ENCODE measurements around the gene KCTD10. TPM values are rescaled to one million over a fixed set of nuclear protein-coding genes. Genes with fewer than 3 reads are reported as not detected.

KCTD10 gene
- total and polyA plus RNA-seq, 2 of the 13 experiments (the other 11 are each of a cell fraction or from before 2014, with no cell fraction given), result 6.9 to 25.4 TPM

DNA sequence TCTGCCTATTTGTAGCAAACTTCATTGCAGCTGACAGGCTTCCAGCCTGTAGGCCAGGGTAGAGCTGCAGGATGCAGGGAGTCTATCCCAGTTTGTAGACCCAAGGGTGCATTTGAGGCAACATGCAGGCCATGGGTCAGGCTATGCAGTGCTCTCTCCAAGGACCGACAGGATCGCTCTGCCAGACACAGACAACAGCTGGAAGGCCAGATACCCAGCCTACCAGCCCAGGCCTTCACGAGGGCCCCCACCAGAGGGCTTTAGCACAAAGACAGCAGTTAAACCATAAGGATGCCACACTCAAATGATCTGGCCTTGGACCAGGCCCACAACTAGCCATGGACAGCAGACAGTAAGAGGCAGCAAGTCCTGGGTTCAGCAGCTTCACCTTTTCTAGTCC is 10.3 kb downstream of the KCTD10 start:
- BruUV-seq (replicated peaks), result no TSS peak
- no peak overlapping the region for H2AFZ ChIP-seq (ENCODE audit: low read length)
- no peak overlapping the region for H3K4me3 ChIP-seq (replicated peaks in 1 of 3; ENCODE audit: insufficient read depth in 1 of 3, low read depth in 2 of 3, low read length in 3 of 3)
- in situ Hi-C loops (cut with HindIII; ENCODE audit: extremely low pct_ligation_motif_present, low pct_unique_long_range_greater_than_20kb) (no loop called here), intact Hi-C loops (cut with micrococcal nuclease; ENCODE audit: unreplicated experiment) (no loop called here)
- TF ChIP-seq, protein P1, sequence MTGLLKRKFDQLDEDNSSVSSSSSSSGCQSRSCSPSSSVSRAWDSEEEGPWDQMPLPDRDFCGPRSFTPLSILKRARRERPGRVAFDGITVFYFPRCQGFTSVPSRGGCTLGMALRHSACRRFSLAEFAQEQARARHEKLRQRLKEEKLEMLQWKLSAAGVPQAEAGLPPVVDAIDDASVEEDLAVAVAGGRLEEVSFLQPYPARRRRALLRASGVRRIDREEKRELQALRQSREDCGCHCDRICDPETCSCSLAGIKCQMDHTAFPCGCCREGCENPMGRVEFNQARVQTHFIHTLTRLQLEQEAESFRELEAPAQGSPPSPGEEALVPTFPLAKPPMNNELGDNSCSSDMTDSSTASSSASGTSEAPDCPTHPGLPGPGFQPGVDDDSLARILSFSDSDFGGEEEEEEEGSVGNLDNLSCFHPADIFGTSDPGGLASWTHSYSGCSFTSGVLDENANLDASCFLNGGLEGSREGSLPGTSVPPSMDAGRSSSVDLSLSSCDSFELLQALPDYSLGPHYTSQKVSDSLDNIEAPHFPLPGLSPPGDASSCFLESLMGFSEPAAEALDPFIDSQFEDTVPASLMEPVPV (CRISPR knock-in tag; IDR thresholded peaks at IDR 0.05), result no peak
- no peak for TF ChIP-seq ELF4 (CRISPR knock-in tag; IDR thresholded peaks at IDR 0.05; ENCODE audit: borderline replicate concordance)
- no peak for TF ChIP-seq ZNF234 (CRISPR knock-in tag; conservative IDR thresholded peaks at IDR 0.05)
- no peak for TF ChIP-seq ZNF451 (CRISPR knock-in tag; IDR thresholded peaks at IDR 0.05)
- TF ChIP-seq, protein P2, sequence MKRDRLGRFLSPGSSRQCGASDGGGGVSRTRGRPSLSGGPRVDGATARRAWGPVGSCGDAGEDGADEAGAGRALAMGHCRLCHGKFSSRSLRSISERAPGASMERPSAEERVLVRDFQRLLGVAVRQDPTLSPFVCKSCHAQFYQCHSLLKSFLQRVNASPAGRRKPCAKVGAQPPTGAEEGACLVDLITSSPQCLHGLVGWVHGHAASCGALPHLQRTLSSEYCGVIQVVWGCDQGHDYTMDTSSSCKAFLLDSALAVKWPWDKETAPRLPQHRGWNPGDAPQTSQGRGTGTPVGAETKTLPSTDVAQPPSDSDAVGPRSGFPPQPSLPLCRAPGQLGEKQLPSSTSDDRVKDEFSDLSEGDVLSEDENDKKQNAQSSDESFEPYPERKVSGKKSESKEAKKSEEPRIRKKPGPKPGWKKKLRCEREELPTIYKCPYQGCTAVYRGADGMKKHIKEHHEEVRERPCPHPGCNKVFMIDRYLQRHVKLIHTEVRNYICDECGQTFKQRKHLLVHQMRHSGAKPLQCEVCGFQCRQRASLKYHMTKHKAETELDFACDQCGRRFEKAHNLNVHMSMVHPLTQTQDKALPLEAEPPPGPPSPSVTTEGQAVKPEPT (CRISPR knock-in tag; IDR thresholded peaks at IDR 0.05; ENCODE audit: low read depth), result no peak
- no peak for TF ChIP-seq RBM39 (IDR thresholded peaks at IDR 0.05; ENCODE audit: low read depth, low read length, poor library complexity, severe bottlenecking)
- no peak for TF ChIP-seq ZNF253 (CRISPR knock-in tag; IDR thresholded peaks at IDR 0.05; ENCODE audit: borderline replicate concordance)
- no peak for TF ChIP-seq ZNF792 (CRISPR knock-in tag; IDR thresholded peaks at IDR 0.05)
- TF ChIP-seq NR3C1 (CRISPR knock-in tag; IDR thresholded peaks at IDR 0.05), result no peak
- TF ChIP-seq TOPORS (CRISPR knock-in tag; IDR thresholded peaks at IDR 0.05), result no peak
- no peak for TF ChIP-seq ZNF569 (CRISPR knock-in tag; IDR thresholded peaks at IDR 0.05; ENCODE audit: borderline replicate concordance)
- TF ChIP-seq, protein P3, sequence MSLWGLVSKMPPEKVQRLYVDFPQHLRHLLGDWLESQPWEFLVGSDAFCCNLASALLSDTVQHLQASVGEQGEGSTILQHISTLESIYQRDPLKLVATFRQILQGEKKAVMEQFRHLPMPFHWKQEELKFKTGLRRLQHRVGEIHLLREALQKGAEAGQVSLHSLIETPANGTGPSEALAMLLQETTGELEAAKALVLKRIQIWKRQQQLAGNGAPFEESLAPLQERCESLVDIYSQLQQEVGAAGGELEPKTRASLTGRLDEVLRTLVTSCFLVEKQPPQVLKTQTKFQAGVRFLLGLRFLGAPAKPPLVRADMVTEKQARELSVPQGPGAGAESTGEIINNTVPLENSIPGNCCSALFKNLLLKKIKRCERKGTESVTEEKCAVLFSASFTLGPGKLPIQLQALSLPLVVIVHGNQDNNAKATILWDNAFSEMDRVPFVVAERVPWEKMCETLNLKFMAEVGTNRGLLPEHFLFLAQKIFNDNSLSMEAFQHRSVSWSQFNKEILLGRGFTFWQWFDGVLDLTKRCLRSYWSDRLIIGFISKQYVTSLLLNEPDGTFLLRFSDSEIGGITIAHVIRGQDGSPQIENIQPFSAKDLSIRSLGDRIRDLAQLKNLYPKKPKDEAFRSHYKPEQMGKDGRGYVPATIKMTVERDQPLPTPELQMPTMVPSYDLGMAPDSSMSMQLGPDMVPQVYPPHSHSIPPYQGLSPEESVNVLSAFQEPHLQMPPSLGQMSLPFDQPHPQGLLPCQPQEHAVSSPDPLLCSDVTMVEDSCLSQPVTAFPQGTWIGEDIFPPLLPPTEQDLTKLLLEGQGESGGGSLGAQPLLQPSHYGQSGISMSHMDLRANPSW (CRISPR knock-in tag; IDR thresholded peaks at IDR 0.05; ENCODE audit: borderline replicate concordance), result no peak
- no peaks in the 10 kb centered on the region for H3K27me3 ChIP-seq (ENCODE audit: control insufficient read depth in 1 of 2, insufficient read depth in 2 of 2, low read length in 2 of 2)
- no peak overlapping the region for H3K27ac ChIP-seq (ENCODE audit: extremely low read length, insufficient read depth, low read length)
- H4K20me1 ChIP-seq (ENCODE audit: insufficient read depth, low read length), result no peaks in the 10 kb centered on the region
- no peaks in the 10 kb centered on the region for H3K9me3 ChIP-seq (ENCODE audit: low read length)
- H3K4me1 ChIP-seq (ENCODE audit: insufficient read depth, low read length), result peaks cover 25% of the 10 kb centered on the region
- POLR2A ChIA-PET, result no interaction called here
- WGBS (ENCODE audit: low lambda C conversion rate), result no CpG with 5 or more reads among the region's 3 CpGs
- peaks cover 16 to 58% of the 10 kb centered on the region in 2 experiments; a peak in 4 of 5 replicates for H3K36me3 ChIP-seq (replicated peaks in 1 of 2; ENCODE audit: control insufficient read depth in 1 of 2, insufficient read depth in 2 of 2, low read length in 2 of 2)
- ATAC-seq (no peak), DNase-seq (ENCODE audit: low spot score) (no peak), FAIRE-seq (no peak)
- no peak overlapping the region for H3K4me2 ChIP-seq (ENCODE audit: low read depth, low read length)
- CTCF ChIA-PET (ENCODE audit: low intra/inter-chr PET ratio, low total read pairs), result no interaction called here
- H3K79me2 ChIP-seq (ENCODE audit: insufficient read depth, low read length), result peaks cover 30% of the 10 kb centered on the region
- no peak overlapping the region for H3K9ac ChIP-seq (ENCODE audit: insufficient read depth, low read depth, low read length)

All from HepG2 (cell line).